Fibroblast of lung (primary cell): Measurements from ENCODE around the gene GJB4.

Experiments used
- CTCF ChIP-seq, 2 donors: IDR thresholded peaks in 1 of 2; conservative IDR thresholded peaks in 1 of 2; 1 replicate in 1 of 2; 2 replicates in 1 of 2; pipeline ENCODE4 v1.5.1; 2011 to 2012; ENCODE audit warnings: low read length in 2 of 2, control low read depth in 1 of 2, inconsistent platforms in 1 of 2, low read depth in 1 of 2, mild to moderate bottlenecking in 1 of 2
- EZH2 ChIP-seq: IDR thresholded peaks from 2 replicates; pipeline ENCODE4 v1.5.1; 2012; ENCODE audit warnings: low read length, control low read depth, mild to moderate bottlenecking; ENCODE audit errors: missing control alignments

GRCh38 chr1:34779526-34779925 lies 20.0 kb downstream of the GJB4 start:
- TF ChIP-seq CTCF (conservative IDR thresholded peaks at IDR 0.05 in 1 of 2, IDR thresholded peaks at IDR 0.05 in 1 of 2; ENCODE audit: low read depth in 1 of 2, low read length in 2 of 2) (no peak), EZH2 (no peak)
